ENCODE measurements around the gene MTA1.

Gene MTA1

GRCh38 chr14:105500726-105501101 is 81.1 kb downstream of the MTA1 start:
- Histone ChIP-seq H3K27ac (ENCODE audit: low read depth in 2 of 2, low read length in 2 of 2) (no peak overlapping the region), H3K27me3 (ENCODE audit: control insufficient read depth in 2 of 2, insufficient read depth in 2 of 2, low read length in 2 of 2) (no peaks in the 10 kb centered on the region)

GRCh38 chr14:105501504-105502291 is 82.1 kb downstream of the MTA1 start:
- Histone ChIP-seq H3K9ac (ENCODE audit: low read depth in 1 of 2, low read length in 2 of 2) (no peak overlapping the region), H3K4me3 (ENCODE audit: low read length in 2 of 2) (no peak overlapping the region), H3K9me3 (ENCODE audit: control insufficient read depth in 2 of 2, low read length in 2 of 2) (no peaks in the 10 kb centered on the region), H3K27ac (ENCODE audit: low read depth in 2 of 2, low read length in 2 of 2) (no peak overlapping the region), H3K36me3 (ENCODE audit: control insufficient read depth in 2 of 2, insufficient read depth in 2 of 2, low read length in 2 of 2) (no peaks in the 10 kb centered on the region), H3K4me1 (ENCODE audit: control insufficient read depth in 2 of 2, insufficient read depth in 2 of 2, low read length in 2 of 2) (no peaks in the 10 kb centered on the region), H3K27me3 (ENCODE audit: control insufficient read depth in 2 of 2, insufficient read depth in 2 of 2, low read length in 2 of 2) (no peaks in the 10 kb centered on the region)

More at GRCh38 chr14:105500726-105501101, 81.1 kb downstream of the MTA1 start:
- no peaks in the 10 kb centered on the region for H3K9me3 ChIP-seq (ENCODE audit: control insufficient read depth in 2 of 2, low read length in 2 of 2)
- no peak overlapping the region for H3K4me3 ChIP-seq (ENCODE audit: low read length in 2 of 2)
- H3K9ac ChIP-seq (ENCODE audit: low read depth in 1 of 2, low read length in 2 of 2) = no peak overlapping the region
- H3K36me3 ChIP-seq (ENCODE audit: control insufficient read depth in 2 of 2, insufficient read depth in 2 of 2, low read length in 2 of 2) = no peaks in the 10 kb centered on the region
- H3K4me1 ChIP-seq (ENCODE audit: control insufficient read depth in 2 of 2, insufficient read depth in 2 of 2, low read length in 2 of 2) = no peaks in the 10 kb centered on the region

DNA sequence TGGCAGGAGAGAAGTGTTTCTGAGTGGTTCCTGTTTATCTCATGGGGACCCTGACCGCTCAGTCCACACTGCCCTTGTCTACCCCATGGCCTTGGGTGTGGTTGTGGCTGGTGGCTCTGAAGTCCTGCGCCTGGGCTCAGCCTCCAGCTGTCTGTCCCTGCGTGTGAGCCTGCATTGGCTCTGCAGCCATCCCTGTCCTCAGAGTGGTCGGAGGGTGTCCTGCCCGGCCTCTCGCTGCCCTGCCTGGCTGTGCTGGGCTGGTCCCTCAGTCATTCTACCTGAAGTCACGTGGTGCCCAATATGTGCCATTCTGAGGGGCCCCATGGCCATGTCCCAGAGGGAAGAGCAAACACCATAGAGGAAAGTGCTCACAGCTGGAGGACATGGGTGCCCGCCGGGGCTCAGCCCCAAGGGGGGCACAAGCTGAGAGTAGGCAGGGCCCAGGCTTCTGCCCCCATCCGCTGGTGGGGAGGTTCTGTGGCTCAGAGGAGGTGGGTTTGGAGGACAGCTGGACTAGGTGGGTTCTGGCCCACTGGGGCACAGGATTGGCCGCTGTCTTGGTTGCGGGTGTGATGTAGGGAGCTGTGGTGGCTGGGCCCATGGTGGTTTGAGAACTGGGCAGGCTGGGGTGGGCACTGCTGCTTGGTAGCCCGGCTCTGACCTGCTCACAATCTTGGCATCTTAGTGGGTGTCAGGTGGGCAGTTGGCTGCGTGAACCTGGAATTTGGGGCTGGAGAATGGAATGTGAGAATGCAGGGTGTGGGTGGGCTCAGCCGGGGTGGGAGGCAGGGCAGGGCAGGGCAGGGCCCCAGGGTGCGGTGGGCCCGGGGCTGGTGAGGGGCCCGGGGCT is 83.0 kb downstream of the MTA1 start:
- Histone ChIP-seq H3K9me3 (ENCODE audit: control insufficient read depth in 2 of 2, low read length in 2 of 2) (no peaks in the 10 kb centered on the region), H3K4me3 (ENCODE audit: low read length in 2 of 2) (no peak overlapping the region), H3K36me3 (ENCODE audit: control insufficient read depth in 2 of 2, insufficient read depth in 2 of 2, low read length in 2 of 2) (no peaks in the 10 kb centered on the region), H3K27me3 (ENCODE audit: control insufficient read depth in 2 of 2, insufficient read depth in 2 of 2, low read length in 2 of 2) (no peaks in the 10 kb centered on the region), H3K9ac (ENCODE audit: low read depth in 1 of 2, low read length in 2 of 2) (no peak overlapping the region), H3K4me1 (ENCODE audit: control insufficient read depth in 2 of 2, insufficient read depth in 2 of 2, low read length in 2 of 2) (no peaks in the 10 kb centered on the region), H3K27ac (ENCODE audit: low read depth in 2 of 2, low read length in 2 of 2) (no peak overlapping the region)

DNA sequence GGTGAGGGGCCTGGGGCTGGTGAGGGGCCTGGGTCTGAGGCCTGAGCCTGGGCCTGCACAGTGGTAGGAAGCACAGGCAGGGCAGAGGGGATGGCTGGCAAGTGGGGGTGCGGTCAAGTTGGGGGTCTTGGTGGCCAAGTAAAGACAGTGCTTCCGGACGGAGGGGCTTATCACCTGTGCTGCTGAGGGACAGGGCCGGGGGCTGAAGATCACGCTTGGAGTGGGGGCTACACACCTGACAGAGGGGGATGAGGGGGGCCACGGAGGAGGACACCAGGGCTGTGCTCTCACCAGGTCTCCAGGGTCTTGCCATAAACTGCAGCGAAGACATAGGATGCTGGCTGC is 83.6 kb downstream of the MTA1 start:
- Histone ChIP-seq H3K27ac (ENCODE audit: low read depth in 2 of 2, low read length in 2 of 2) (no peak overlapping the region), H3K36me3 (ENCODE audit: control insufficient read depth in 2 of 2, insufficient read depth in 2 of 2, low read length in 2 of 2) (no peaks in the 10 kb centered on the region), H3K27me3 (ENCODE audit: control insufficient read depth in 2 of 2, insufficient read depth in 2 of 2, low read length in 2 of 2) (no peaks in the 10 kb centered on the region), H3K4me3 (ENCODE audit: low read length in 2 of 2) (no peak overlapping the region), H3K9me3 (ENCODE audit: control insufficient read depth in 2 of 2, low read length in 2 of 2) (no peaks in the 10 kb centered on the region), H3K9ac (ENCODE audit: low read depth in 1 of 2, low read length in 2 of 2) (no peak overlapping the region), H3K4me1 (ENCODE audit: control insufficient read depth in 2 of 2, insufficient read depth in 2 of 2, low read length in 2 of 2) (no peaks in the 10 kb centered on the region)

GRCh38 chr14:105503935-105504692 is 84.5 kb downstream of the MTA1 start:
- Histone ChIP-seq H3K4me3 (ENCODE audit: low read length in 2 of 2) (no peak overlapping the region), H3K9ac (ENCODE audit: low read depth in 1 of 2, low read length in 2 of 2) (no peak overlapping the region), H3K36me3 (ENCODE audit: control insufficient read depth in 2 of 2, insufficient read depth in 2 of 2, low read length in 2 of 2) (no peaks in the 10 kb centered on the region), H3K27ac (ENCODE audit: low read depth in 2 of 2, low read length in 2 of 2) (no peak overlapping the region), H3K27me3 (ENCODE audit: control insufficient read depth in 2 of 2, insufficient read depth in 2 of 2, low read length in 2 of 2) (peaks cover 0 to 3% of the 10 kb centered on the region in 2 donors), H3K4me1 (ENCODE audit: control insufficient read depth in 2 of 2, insufficient read depth in 2 of 2, low read length in 2 of 2) (no peaks in the 10 kb centered on the region), H3K9me3 (ENCODE audit: control insufficient read depth in 2 of 2, low read length in 2 of 2) (no peaks in the 10 kb centered on the region)

GRCh38 chr14:105505101-105505500 is 85.5 kb downstream of the MTA1 start:
- Histone ChIP-seq H3K9me3 (ENCODE audit: control insufficient read depth in 2 of 2, low read length in 2 of 2) (no peaks in the 10 kb centered on the region), H3K36me3 (ENCODE audit: control insufficient read depth in 2 of 2, insufficient read depth in 2 of 2, low read length in 2 of 2) (no peaks in the 10 kb centered on the region), H3K27me3 (ENCODE audit: control insufficient read depth in 2 of 2, insufficient read depth in 2 of 2, low read length in 2 of 2) (peaks cover 0 to 3% of the 10 kb centered on the region in 2 donors), H3K4me3 (ENCODE audit: low read length in 2 of 2) (no peak overlapping the region), H3K27ac (ENCODE audit: low read depth in 2 of 2, low read length in 2 of 2) (no peak overlapping the region), H3K4me1 (ENCODE audit: control insufficient read depth in 2 of 2, insufficient read depth in 2 of 2, low read length in 2 of 2) (no peaks in the 10 kb centered on the region), H3K9ac (ENCODE audit: low read depth in 1 of 2, low read length in 2 of 2) (no peak overlapping the region)

- Histone ChIP-seq H3K27ac (ENCODE audit: low read depth in 2 of 2, low read length in 2 of 2) (no peak overlapping the region), H3K27me3 (ENCODE audit: control insufficient read depth in 2 of 2, insufficient read depth in 2 of 2, low read length in 2 of 2) (peaks cover 0 to 3% of the 10 kb centered on the region in 2 donors), H3K36me3 (ENCODE audit: control insufficient read depth in 2 of 2, insufficient read depth in 2 of 2, low read length in 2 of 2) (no peaks in the 10 kb centered on the region), H3K4me3 (ENCODE audit: low read length in 2 of 2) (no peak overlapping the region), H3K9me3 (ENCODE audit: control insufficient read depth in 2 of 2, low read length in 2 of 2) (no peaks in the 10 kb centered on the region), H3K4me1 (ENCODE audit: control insufficient read depth in 2 of 2, insufficient read depth in 2 of 2, low read length in 2 of 2) (no peaks in the 10 kb centered on the region), H3K9ac (ENCODE audit: low read depth in 1 of 2, low read length in 2 of 2) (no peak overlapping the region)
Measured at GRCh38 chr14:105507247-105507646, 87.6 kb downstream of the MTA1 start.

GRCh38 chr14:105508069-105508468 is 88.4 kb downstream of the MTA1 start:
- Histone ChIP-seq H3K9me3 (ENCODE audit: control insufficient read depth in 2 of 2, low read length in 2 of 2) (no peaks in the 10 kb centered on the region), H3K4me3 (ENCODE audit: low read length in 2 of 2) (no peak overlapping the region), H3K4me1 (ENCODE audit: control insufficient read depth in 2 of 2, insufficient read depth in 2 of 2, low read length in 2 of 2) (no peaks in the 10 kb centered on the region), H3K36me3 (ENCODE audit: control insufficient read depth in 2 of 2, insufficient read depth in 2 of 2, low read length in 2 of 2) (no peaks in the 10 kb centered on the region), H3K27ac (ENCODE audit: low read depth in 2 of 2, low read length in 2 of 2) (no peak overlapping the region), H3K9ac (ENCODE audit: low read depth in 1 of 2, low read length in 2 of 2) (no peak overlapping the region), H3K27me3 (ENCODE audit: control insufficient read depth in 2 of 2, insufficient read depth in 2 of 2, low read length in 2 of 2) (peaks cover 0 to 9% of the 10 kb centered on the region in 2 donors)

DNA sequence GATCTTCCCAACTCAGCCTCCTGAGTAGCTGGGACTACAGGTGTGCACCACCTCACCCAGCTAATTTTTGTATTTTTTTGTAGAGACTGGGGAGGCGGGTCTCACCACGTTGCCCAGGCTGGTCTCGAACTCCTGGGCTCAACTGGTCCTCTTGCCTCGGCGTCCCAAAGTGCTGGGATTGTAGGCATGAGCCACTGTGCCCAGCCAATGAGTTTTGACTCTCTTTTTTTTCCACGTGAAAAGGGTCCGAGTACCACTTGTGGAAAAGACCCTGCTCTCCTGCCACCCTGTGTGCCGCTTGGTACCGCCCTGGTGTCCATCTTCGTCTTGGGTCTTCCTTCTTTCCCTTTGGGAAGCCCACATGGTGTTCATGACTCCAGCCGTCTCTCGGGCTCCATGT is 89.0 kb downstream of the MTA1 start:
- peaks cover 0 to 10% of the 10 kb centered on the region in 2 donors for H3K27me3 ChIP-seq (ENCODE audit: control insufficient read depth in 2 of 2, insufficient read depth in 2 of 2, low read length in 2 of 2)
- no peak overlapping the region for H3K27ac ChIP-seq (ENCODE audit: low read depth in 2 of 2, low read length in 2 of 2)
- H3K4me1 ChIP-seq (ENCODE audit: control insufficient read depth in 2 of 2, insufficient read depth in 2 of 2, low read length in 2 of 2) = no peaks in the 10 kb centered on the region
- no peak overlapping the region for H3K9ac ChIP-seq (ENCODE audit: low read depth in 1 of 2, low read length in 2 of 2)
- H3K9me3 ChIP-seq (ENCODE audit: control insufficient read depth in 2 of 2, low read length in 2 of 2) = no peaks in the 10 kb centered on the region
- no peaks in the 10 kb centered on the region for H3K36me3 ChIP-seq (ENCODE audit: control insufficient read depth in 2 of 2, insufficient read depth in 2 of 2, low read length in 2 of 2)
- no peak overlapping the region for H3K4me3 ChIP-seq (ENCODE audit: low read length in 2 of 2)

DNA sequence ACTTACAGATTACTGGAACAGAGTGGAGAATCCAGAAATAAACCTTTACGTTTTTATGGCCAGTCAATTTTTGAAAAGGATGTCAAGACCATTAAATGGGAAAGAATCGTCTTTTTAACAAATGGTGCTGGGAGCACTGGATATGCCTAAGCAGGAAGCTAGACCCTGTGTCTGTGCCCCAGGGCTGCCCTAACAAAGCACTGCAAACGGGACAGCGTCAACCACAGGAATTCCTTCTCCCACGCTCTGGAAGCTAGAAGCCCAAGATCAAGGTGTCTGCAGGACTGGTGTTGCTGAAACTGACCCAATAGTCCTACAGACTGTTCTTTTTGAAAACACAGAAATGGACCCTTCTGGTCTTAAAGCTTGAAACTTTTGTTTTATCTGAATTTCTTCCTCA is 97.5 kb downstream of the MTA1 start:
- Histone ChIP-seq H3K36me3 (ENCODE audit: control insufficient read depth in 2 of 2, insufficient read depth in 2 of 2, low read length in 2 of 2) (no peaks in the 10 kb centered on the region), H3K9ac (ENCODE audit: low read depth in 1 of 2, low read length in 2 of 2) (no peak overlapping the region)

More for the DNA sequence above, 97.5 kb downstream of the MTA1 start:
- H3K4me1 ChIP-seq (ENCODE audit: control insufficient read depth in 2 of 2, insufficient read depth in 2 of 2, low read length in 2 of 2) = no peaks in the 10 kb centered on the region
- H3K9me3 ChIP-seq (ENCODE audit: control insufficient read depth in 2 of 2, low read length in 2 of 2) = no peaks in the 10 kb centered on the region
- no peak overlapping the region for H3K4me3 ChIP-seq (ENCODE audit: low read length in 2 of 2)
- H3K27me3 ChIP-seq (ENCODE audit: control insufficient read depth in 2 of 2, insufficient read depth in 2 of 2, low read length in 2 of 2) = peaks cover 7% of the 10 kb centered on the region in 2 donors
- H3K27ac ChIP-seq (ENCODE audit: low read depth in 2 of 2, low read length in 2 of 2) = no peak overlapping the region

Data from mucosa of rectum (tissue), 2 donors.